HG03469 (cell line): ENCODE data around the gene COL26A1.

Experiments
- ATAC-seq: cut with Tn5 transposase; IDR thresholded peaks from one replicate; pipeline ENCODE4 v1.9.1; 2021; ENCODE audit warnings: mild to moderate bottlenecking, moderate library complexity, moderate number of reproducible peaks; ENCODE audit not compliant: unreplicated experiment

Gene COL26A1

GRCh38 chr7:101562531-101563197, 200.0 kb downstream of the COL26A1 start:
- no peak for ATAC-seq

GRCh38 chr7:101563198-101563901, 200.7 kb downstream of the COL26A1 start:
- ATAC-seq, result no peak

DNA sequence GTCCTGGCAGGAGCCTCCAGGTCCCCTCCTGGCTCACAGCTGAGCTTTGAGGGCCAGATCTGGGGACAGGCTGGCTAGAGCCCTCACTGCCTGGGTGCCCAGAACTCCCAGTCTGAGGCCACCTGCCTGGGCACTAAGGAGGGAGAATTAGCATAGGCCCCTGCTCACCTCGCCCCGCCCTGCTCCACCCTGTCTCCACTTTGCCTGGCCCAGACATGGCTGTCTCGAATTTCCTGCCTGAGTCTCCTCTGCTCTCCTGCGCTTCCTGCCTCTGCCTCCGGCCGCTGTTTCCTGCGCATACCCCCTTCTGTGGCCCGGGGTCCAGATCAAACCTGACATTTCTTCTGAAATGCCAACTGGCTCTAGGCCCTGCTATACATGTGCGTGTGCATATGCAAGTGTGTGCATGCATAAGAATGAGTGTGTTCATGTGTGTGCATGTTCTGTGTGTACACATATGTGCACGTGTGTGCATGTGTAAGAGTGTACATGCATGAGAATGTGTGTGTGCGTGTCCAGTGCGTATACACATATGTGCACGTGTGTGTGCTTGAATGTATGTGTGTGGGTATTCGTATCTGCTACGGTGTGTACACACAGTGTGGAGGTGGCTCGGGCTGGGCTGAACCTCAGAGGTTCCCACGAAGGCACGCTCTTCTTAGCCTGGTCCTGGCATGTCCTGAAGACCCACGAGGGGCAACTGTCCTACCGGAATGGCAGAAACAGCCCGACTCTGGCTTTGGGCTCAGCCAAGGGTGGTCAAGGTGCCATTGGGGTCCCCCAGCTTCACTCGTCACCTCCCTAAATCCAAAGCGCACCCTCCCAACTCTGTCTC, 201.5 kb downstream of the COL26A1 start:
- no peak for ATAC-seq

DNA sequence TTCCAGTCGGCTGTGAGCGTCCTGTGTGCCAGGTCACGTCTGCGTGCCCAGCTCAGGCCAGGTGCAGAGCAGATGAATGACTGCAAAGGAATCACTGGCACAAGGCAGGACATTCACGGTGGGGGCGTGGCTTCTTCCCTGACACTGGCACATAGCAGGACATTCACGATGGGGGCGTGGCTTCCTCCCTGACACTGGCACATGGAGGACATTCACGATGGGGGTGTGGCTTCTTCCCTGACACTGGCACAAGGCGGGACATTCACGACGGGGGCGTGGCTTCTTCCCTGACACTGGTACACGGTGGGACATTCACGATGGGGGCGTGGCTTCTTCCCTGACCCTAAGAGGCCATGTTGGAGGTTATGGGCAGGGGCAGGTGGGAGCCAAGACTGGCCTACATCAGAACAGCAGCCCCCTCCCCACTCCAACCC, 202.1 kb downstream of the COL26A1 start:
- no peak for ATAC-seq

DNA sequence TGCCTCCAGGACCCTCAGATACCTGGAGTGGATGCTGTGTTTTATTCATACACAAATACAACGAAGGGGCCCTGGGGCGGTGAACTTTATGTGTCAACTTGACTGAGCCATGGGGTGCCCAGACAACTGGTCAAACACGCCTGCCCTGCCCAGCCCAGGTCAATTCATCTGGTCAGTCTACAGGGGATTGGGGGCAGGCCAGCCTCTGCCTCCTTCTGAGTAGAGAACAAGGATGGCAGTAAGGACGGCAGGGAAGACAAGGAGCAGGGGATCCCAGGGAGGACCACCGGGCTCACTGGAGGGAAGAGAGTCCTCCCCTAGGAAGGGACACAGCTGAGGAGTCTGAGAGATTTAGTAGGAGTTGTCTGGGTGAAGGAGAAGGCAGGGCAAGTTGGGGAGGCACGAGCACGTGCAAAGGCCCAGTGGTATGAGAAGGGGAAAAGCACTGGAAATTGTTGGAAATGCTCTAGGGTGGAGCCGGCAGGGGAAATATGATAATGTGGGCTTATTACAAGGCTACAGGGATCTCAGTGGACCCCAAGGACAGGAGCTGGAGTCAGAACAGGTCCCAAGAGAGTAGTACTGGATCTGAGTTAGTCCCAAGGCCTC, 203.0 kb downstream of the COL26A1 start:
- no peak for ATAC-seq

- ATAC-seq, result no peak
Measured at GRCh38 chr7:101567230-101567629, 204.6 kb downstream of the COL26A1 start.

DNA sequence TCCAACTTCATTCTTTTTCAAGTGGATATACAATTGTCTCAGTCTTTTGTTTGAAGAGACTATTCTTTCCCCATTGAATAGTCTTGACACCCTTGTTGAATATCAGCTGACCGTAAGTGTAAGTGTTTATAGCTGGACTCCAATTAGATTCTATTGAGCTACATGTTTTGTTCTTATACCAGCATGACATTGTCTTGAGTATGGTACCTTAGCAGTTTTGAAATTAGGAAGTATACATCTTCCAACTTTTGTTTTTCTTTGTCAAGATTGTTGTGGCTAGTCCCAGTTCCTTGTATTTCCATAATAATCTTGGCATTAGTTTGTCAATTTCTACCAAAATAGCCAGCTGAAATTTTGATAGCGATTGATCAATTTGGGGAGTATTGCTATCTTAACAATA, 209.5 kb downstream of the COL26A1 start:
- no peak for ATAC-seq

GRCh38 chr7:101575168-101575567, 212.5 kb downstream of the COL26A1 start:
- ATAC-seq, result no peak

GRCh38 chr7:101575721-101576120, 213.0 kb downstream of the COL26A1 start:
- no peak for ATAC-seq

DNA sequence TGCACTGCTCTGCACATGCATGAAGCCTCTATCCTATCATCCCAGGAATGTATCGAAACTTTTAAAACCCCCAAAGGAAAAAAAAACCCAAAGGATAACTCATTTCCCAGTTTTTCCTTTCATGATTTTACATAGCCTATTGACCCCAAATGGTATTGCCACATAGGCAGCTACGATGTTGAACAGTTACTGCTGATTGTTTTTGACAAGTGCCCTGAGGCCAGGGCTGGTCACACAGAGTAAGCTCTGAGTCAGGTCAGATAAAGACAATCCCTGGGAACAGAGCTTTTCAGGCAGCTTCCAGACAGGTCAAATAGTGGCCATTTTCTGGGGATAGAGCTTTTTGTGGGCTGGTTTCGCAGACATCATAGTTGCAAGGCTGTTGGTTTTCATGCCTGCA, 214.3 kb downstream of the COL26A1 start:
- no peak for ATAC-seq

GRCh38 chr7:101578552-101578951, 215.9 kb downstream of the COL26A1 start:
- no peak for ATAC-seq

- ATAC-seq, result no peak
Measured at GRCh38 chr7:101580596-101580995, 217.9 kb downstream of the COL26A1 start.

- no peak for ATAC-seq
Measured at GRCh38 chr7:101581891-101582290, 219.2 kb downstream of the COL26A1 start.

GRCh38 chr7:101582971-101583370, 220.3 kb downstream of the COL26A1 start:
- no peak for ATAC-seq

GRCh38 chr7:101586078-101586905, 223.6 kb downstream of the COL26A1 start:
- ATAC-seq, result no peak

DNA sequence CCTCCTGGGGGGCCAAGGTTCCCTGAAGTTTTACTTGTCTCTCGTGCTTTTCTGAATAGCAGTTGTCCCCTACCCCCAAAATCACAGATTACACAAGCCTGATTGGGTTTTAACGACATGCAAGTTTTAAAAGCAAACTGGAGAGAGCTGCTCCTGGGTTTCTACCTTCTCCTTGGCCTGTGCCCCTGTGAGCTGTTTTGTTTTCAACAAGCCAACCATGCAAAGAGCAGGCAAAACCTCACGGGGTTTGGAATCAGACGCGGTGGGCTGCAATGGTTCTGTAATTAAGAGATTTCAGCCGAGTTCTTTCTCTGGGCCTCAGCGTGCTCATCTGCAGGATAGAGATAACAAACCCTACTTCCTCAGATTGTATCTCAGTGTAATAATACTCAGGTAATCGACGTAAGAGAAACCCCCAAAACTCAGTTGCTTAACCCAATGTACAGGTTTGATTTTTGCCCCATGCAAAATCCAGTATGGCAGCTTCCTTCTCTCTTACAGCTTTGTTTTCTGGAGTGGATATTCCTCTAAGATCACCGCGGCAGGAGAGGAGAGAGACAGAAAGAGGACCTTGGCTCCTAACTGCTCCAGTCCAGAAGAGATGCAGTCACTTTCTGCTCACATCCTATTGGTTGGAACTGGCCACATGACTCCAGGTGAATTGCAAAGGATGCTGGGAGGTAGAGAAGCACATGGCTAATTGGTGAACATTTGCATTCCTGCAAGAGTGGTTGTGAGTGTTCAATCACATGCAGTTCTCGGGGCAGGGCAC, 224.4 kb downstream of the COL26A1 start:
- ATAC-seq, result no peak

GRCh38 chr7:101588131-101588935, 225.7 kb downstream of the COL26A1 start:
- no peak for ATAC-seq

DNA sequence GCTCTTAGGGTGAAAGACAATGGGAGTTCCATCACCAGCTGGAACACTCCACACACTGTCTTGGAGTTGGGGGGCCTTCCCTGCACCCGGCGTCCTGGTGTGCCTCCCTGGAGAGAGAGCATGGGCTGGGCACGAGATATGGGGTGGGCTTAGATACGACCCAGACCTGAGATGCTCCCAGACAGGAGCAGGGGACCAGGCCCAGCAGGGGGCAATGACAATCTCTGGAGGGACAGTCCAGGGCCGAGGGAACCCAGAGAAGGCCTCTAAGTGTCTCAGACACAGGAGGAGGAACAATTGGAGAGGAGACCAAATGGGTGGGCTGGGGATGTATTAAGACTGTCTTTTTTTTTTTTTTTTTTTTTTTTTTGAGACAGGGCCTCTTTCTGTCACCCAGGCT, 226.4 kb downstream of the COL26A1 start:
- ATAC-seq, result no peak
